SK-N-SH (cell line): ENCODE data around the gene DMRT3. TPM values are rescaled to one million over a fixed set of nuclear protein-coding genes. Genes with fewer than 3 reads are reported as not detected.

Experiments
- CTCF ChIA-PET: fragments of 300-600, 350-600 bp; formaldehyde crosslinking; extraction: SDS; loops from one replicate; lab custom pipeline; 2021; lab: Yijun Ruan, JAX
- POLR2A ChIA-PET: fragments of 350-600 bp; sonication (Branson Sonifier 250); formaldehyde crosslinking; extraction: SDS; loops from one replicate; lab custom pipeline; 2020; ENCODE audit warnings: antibody characterized with exemption, inconsistent platforms; lab: Yijun Ruan, JAX
- DNase-seq: peaks from one replicate; pipeline ENCODE4 v3.0.0; 2012
- H2AFZ ChIP-seq: fragments of 200-600 bp; sonication (generic); 2 replicates; pipeline ENCODE4 v1.8.1; 2016; ENCODE audit warnings: antibody characterized with exemption, mild to moderate bottlenecking, low read depth
- H3F3A ChIP-seq: fragments of 200-600 bp; sonication (generic); replicated peaks from 2 replicates; pipeline ENCODE3; 2016; ENCODE audit warnings: antibody characterized with exemption, mild to moderate bottlenecking; ENCODE audit not compliant: insufficient read depth
- H3K27ac ChIP-seq, 2 experiments: fragments of 200-500 bp in 1 of 2; fragments of 200-600 bp in 1 of 2; sonication (Bioruptor generic) in 1 of 2; sonication (generic), shearing (Covaris generic) in 1 of 2; 2 replicates each; pipeline versions ENCODE4 v1.5.1 to v1.6.1; 2014 to 2016; ENCODE audit warnings: low read depth in 2 of 2, inconsistent platforms in 1 of 2, low read length in 1 of 2, mild to moderate bottlenecking in 1 of 2, mixed read lengths in 1 of 2
- H3K27me3 ChIP-seq: fragments of 200-600 bp; sonication (generic), shearing (Covaris generic); 2 replicates; pipeline ENCODE4 v1.6.1; 2016; ENCODE audit warnings: mixed run types; ENCODE audit not compliant: insufficient read depth
- H3K36me3 ChIP-seq, 2 experiments: fragments of 200-500 bp in 1 of 2; fragments of 200-600 bp in 1 of 2; sonication (Bioruptor generic) in 1 of 2; sonication (generic) in 1 of 2; replicated peaks in 1 of 2; 2 replicates each; pipeline versions ENCODE3 to v1.5.1; 2014 to 2016; ENCODE audit warnings: low read length in 1 of 2, mild to moderate bottlenecking in 1 of 2; ENCODE audit not compliant: insufficient read depth in 2 of 2, control insufficient read depth in 1 of 2
- H3K4me1 ChIP-seq, 2 experiments: fragments of 200-500 bp in 1 of 2; fragments of 200-600 bp in 1 of 2; sonication (Bioruptor generic) in 1 of 2; sonication (generic), shearing (Covaris generic) in 1 of 2; 2 replicates each; pipeline versions ENCODE4 v1.5.1 to v1.6.1; 2014 to 2016; ENCODE audit warnings: low read depth in 1 of 2, low read length in 1 of 2, mixed run types in 1 of 2; ENCODE audit not compliant: insufficient read depth in 2 of 2, control insufficient read depth in 1 of 2
- H3K4me2 ChIP-seq: fragments of 200-600 bp; sonication (generic), shearing (Covaris generic); 2 replicates; pipeline ENCODE4 v1.6.1; 2017; ENCODE audit warnings: mixed run types
- H3K4me3 ChIP-seq, 2 experiments: fragments of 200-500 bp in 1 of 2; fragments of 200-600 bp in 1 of 2; sonication (Bioruptor generic) in 1 of 2; sonication (generic), shearing (Covaris generic) in 1 of 2; 2 replicates each; pipeline versions ENCODE4 v1.5.1 to v1.8.1; 2014 to 2016; ENCODE audit warnings: low read depth in 2 of 2, inconsistent platforms in 1 of 2, low read length in 1 of 2, mild to moderate bottlenecking in 1 of 2, mixed read lengths in 1 of 2, moderate library complexity in 1 of 2
- H3K79me2 ChIP-seq: fragments of 200-600 bp; sonication (generic); 2 replicates; pipeline ENCODE4 v1.8.1; 2017; ENCODE audit warnings: mild to moderate bottlenecking; ENCODE audit not compliant: insufficient read depth
- H3K9ac ChIP-seq: fragments of 200-600 bp; sonication (generic); 2 replicates; pipeline ENCODE4 v1.6.1; 2017; ENCODE audit warnings: mixed run types
- H3K9me2 ChIP-seq: fragments of 200-600 bp; sonication (generic); 2 replicates; pipeline ENCODE4 v1.6.1; 2017; ENCODE audit warnings: mixed run types
- H3K9me3 ChIP-seq: fragments of 200-600 bp; sonication (generic); 2 replicates; pipeline ENCODE4 v1.6.1; 2017; ENCODE audit warnings: mixed run types, mild to moderate bottlenecking, moderate library complexity
- H4K20me1 ChIP-seq: fragments of 200-600 bp; sonication (generic); 2 replicates; pipeline ENCODE4 v1.6.1; 2017; ENCODE audit warnings: mild to moderate bottlenecking, mixed run types; ENCODE audit not compliant: insufficient read depth
- CHD2 ChIP-seq: fragments of 150-350 bp; IDR thresholded peaks from 2 replicates; pipeline ENCODE4 v1.6.1; 2018; ENCODE audit warnings: low read length; ENCODE audit not compliant: partially characterized antibody
- EP300 ChIP-seq, 2 experiments: IDR thresholded peaks; 2 replicates each; pipeline versions ENCODE4 v1.4.0 to v1.6.1; 2012; ENCODE audit warnings: borderline replicate concordance in 1 of 2, low read depth in 1 of 2, low read length in 1 of 2
- FOSL2 ChIP-seq: IDR thresholded peaks from 2 replicates; pipeline ENCODE4 v1.4.0; 2012; ENCODE audit warnings: low read depth, mild to moderate bottlenecking, moderate library complexity, borderline replicate concordance
- FOXM1 ChIP-seq: IDR thresholded peaks from 2 replicates; pipeline ENCODE4 v1.4.0; 2012; ENCODE audit warnings: low read depth, mild to moderate bottlenecking
- GABPA ChIP-seq: IDR thresholded peaks from 2 replicates; pipeline ENCODE4 v1.4.0; 2012; ENCODE audit warnings: low read depth, mild to moderate bottlenecking
- JUND ChIP-seq: IDR thresholded peaks from 2 replicates; pipeline ENCODE4 v1.4.0; 2012
- MXI1 ChIP-seq: IDR thresholded peaks from 2 replicates; pipeline ENCODE4 v1.6.1; 2012; ENCODE audit warnings: mild to moderate bottlenecking, low read depth, low read length, improper control_type of control experiment
- RAD21 ChIP-seq: IDR thresholded peaks from 2 replicates; pipeline ENCODE4 v1.6.1; 2012; ENCODE audit warnings: mild to moderate bottlenecking, low read length
- RCOR1 ChIP-seq: fragments of 150-350 bp; IDR thresholded peaks from 2 replicates; pipeline ENCODE4 v1.6.1; 2017; ENCODE audit warnings: antibody characterized with exemption, low read length
- RFX5 ChIP-seq: IDR thresholded peaks from 2 replicates; pipeline ENCODE4 v1.6.1; 2012; ENCODE audit warnings: mild to moderate bottlenecking, improper control_type of control experiment, low read length
- SMC3 ChIP-seq: IDR thresholded peaks from 2 replicates; pipeline ENCODE4 v1.6.1; 2012; ENCODE audit warnings: low read depth, low read length, improper control_type of control experiment
- TAF1 ChIP-seq: IDR thresholded peaks from 2 replicates; pipeline ENCODE4 v1.6.1; 2012; ENCODE audit warnings: low read depth, mild to moderate bottlenecking, low read length, moderate library complexity, borderline replicate concordance
- ZBTB33 ChIP-seq: IDR thresholded peaks from 2 replicates; pipeline ENCODE4 v1.4.0; 2012; ENCODE audit warnings: low read depth, borderline replicate concordance
- WGBS: methylation state at CpG from one replicate; pipeline ENCODE4 v1.1.6; 2017; ENCODE audit warnings: low lambda C conversion rate; 5-methylcytosine and 5-hydroxymethylcytosine counted together
- polyA plus RNA-seq, 3 experiments: library from polyadenylated mRNA; depleted of rRNA; stranded (reverse); fragments of >200 nt; gene quantifications; 2 replicates each; pipeline ENCODE4 v1.2.3, GENCODE V29; 2012
- TF ChIP-seq, protein P1 (sequence below): fragments of 200-600 bp; sonication (generic); IDR thresholded peaks from 2 replicates; pipeline ENCODE4 v1.6.1; 2017; ENCODE audit warnings: antibody characterized with exemption, mild to moderate bottlenecking, moderate library complexity

The DMRT3 gene
- polyA plus RNA-seq, 1 of the 3 experiments (the other 2 are of a cell fraction): not detected

DNA sequence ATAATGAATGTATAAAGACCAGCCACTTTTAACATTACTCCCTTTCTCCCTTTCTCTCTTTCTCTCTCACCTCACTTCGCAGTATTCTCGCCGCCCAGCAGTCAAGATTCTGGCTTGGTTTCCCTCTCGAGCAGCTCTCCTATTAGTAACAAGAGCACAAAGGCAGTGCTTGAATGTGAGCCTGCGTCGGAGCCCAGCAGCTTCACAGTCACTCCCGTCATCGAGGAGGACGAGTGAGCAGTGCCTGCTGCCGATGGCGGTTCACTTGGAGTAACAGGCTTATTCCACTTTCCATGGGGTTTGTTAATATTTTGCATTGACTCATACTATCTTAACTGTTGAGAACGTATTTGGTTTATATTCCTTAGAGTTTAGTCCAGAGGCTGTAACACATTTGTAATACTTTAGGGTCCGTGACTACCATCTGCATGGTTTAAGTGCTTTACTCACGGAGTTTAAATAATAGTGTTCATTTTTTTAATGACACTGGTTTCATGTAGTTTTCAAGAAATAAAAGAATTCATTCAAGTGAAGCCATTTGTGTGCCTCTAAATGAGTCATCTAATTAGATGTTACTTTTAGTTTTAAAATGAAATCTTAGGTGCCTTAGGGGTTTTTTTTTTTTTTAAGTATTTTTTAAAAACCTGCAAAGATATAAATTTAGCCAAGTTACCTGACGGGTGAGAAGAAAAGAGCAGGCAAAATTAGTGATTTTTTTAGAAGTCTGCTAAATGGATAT, 8.4 kb upstream of the DMRT3 start:
- Histone ChIP-seq H3K4me3 (no peak overlapping the region), H3K27ac (no peak overlapping the region), H3K4me1 (no peaks in the 10 kb centered on the region), H2AFZ (no peak overlapping the region), H3K36me3 (no peaks in the 10 kb centered on the region), H3K9ac (no peak overlapping the region), H3F3A (no peaks in the 10 kb centered on the region), H3K4me2 (no peak overlapping the region), H3K9me2 (no peaks in the 10 kb centered on the region), H3K9me3 (no peaks in the 10 kb centered on the region), H3K27me3 (peaks cover 76% of the 10 kb centered on the region), H3K79me2 (no peaks in the 10 kb centered on the region), H4K20me1 (no peaks in the 10 kb centered on the region)
- ChIA-PET POLR2A (no interaction called here), CTCF (no interaction called here)
- DNase-seq: no peak
- WGBS: 1% methylated on average over 14 of the region's 15 CpGs
- no peak for TF ChIP-seq ZBTB33
- no peak for TF ChIP-seq GABPA
- no peak for TF ChIP-seq MXI1
- TF ChIP-seq RCOR1: no peak
- no peak for TF ChIP-seq TAF1
- no peak for TF ChIP-seq JUND
- no peak for TF ChIP-seq RFX5
- TF ChIP-seq SMC3: no peak
- TF ChIP-seq EP300 (IDR thresholded peaks at IDR 0.05; ENCODE audit: borderline replicate concordance in 1 of 2, low read depth in 1 of 2, low read length in 1 of 2): no peak
- no peak for TF ChIP-seq CHD2

DNA sequence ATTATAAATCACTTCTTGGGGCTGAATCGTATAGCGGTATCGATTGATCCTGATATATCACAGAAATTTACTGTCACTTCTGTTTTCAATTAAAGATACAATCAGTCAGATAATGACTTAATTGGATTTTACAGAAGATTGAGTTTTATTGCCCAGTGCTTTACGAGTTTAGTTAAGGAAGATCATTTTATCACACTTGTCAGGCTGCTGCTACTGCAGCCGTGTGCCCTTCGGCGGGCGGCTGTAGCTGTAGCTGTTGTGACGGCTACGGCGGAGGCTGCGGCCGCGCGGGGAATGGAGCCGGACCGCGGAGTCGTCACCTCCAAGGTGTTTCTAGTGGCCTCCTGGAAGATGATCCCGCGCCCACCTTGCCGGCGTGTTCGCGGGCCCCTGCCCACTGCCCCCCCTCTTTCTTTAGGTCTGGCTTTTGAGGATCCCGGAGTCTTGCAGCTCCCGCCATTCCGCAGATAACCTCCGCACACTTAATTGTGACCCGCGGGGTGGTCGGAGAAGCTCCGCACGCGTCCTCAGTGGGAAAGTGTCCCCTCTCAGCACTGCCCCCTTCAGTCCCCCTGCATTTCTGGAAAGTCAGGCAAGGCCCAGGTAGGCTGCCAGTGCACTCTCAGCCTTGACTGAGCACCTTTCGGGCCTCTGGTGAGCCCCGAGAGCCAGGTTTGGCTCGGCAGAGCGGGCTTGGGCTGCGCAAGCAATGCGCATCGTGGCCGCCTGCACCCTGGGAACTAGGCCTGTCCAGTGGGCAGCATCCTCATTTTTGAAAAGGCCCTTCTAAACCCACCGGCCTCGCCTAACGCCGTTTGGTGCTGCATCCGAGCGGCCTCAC, 6.9 kb upstream of the DMRT3 start:
- Histone ChIP-seq H3K9ac (no peak overlapping the region), H3K79me2 (no peaks in the 10 kb centered on the region), H3F3A (no peaks in the 10 kb centered on the region), H2AFZ (no peak overlapping the region), H3K27ac (no peak overlapping the region), H3K4me3 (no peak overlapping the region), H3K27me3 (peaks cover 88% of the 10 kb centered on the region)
- TF ChIP-seq FOSL2 (no peak), RAD21 (no peak), FOXM1 (no peak)
- TF ChIP-seq, protein P1, sequence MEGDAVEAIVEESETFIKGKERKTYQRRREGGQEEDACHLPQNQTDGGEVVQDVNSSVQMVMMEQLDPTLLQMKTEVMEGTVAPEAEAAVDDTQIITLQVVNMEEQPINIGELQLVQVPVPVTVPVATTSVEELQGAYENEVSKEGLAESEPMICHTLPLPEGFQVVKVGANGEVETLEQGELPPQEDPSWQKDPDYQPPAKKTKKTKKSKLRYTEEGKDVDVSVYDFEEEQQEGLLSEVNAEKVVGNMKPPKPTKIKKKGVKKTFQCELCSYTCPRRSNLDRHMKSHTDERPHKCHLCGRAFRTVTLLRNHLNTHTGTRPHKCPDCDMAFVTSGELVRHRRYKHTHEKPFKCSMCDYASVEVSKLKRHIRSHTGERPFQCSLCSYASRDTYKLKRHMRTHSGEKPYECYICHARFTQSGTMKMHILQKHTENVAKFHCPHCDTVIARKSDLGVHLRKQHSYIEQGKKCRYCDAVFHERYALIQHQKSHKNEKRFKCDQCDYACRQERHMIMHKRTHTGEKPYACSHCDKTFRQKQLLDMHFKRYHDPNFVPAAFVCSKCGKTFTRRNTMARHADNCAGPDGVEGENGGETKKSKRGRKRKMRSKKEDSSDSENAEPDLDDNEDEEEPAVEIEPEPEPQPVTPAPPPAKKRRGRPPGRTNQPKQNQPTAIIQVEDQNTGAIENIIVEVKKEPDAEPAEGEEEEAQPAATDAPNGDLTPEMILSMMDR: no peak
- TF ChIP-seq, all 33 proteins: peak for 0
- H3K36me3 ChIP-seq: no peaks in the 10 kb centered on the region
- peak; percentile 29 for DNase-seq
- no peaks in the 10 kb centered on the region for H3K9me2 ChIP-seq
- no peaks in the 10 kb centered on the region for H4K20me1 ChIP-seq
- POLR2A ChIA-PET: no interaction called here
- no peak overlapping the region for H3K4me2 ChIP-seq
- WGBS: 14% methylated on average over 36 of the region's 49 CpGs
- CTCF ChIA-PET: no interaction called here
- H3K4me1 ChIP-seq: no peaks in the 10 kb centered on the region
- no peaks in the 10 kb centered on the region for H3K9me3 ChIP-seq
